Nucleus accumbens (tissue), 56 donors: Measurements from ENCODE around the gene CCDC43.
"Not testable (repeated sequence)": the region's sequence is repeated elsewhere in the genome, so short reads cannot be mapped to it uniquely, and the experiment has no call there.

ENCODE experiments used
- DNase-seq, 56 donors: peaks; one replicate each; lab custom pipeline; 2025; lab: John Stamatoyannopoulos, UW

Gene CCDC43

GRCh38 chr17:44689477-44690217 is at the start of gene CCDC43:
TSS of gene CCDC43 (minus strand) at chr17:44689776. CDS start at chr17:44689753, 23 bp downstream.
- peak in 54 of 56 donors; percentile 55 to 93 (median 81) for DNase-seq

- DNase-seq = no peak
Measured at GRCh38 chr17:44738214-44738906, 48.8 kb upstream of the CCDC43 start.

- no peak for DNase-seq
Measured at GRCh38 chr17:44736551-44737240, 47.1 kb upstream of the CCDC43 start.

GRCh38 chr17:44734272-44734671 is 44.7 kb upstream of the CCDC43 start:
- no peak for DNase-seq

- DNase-seq = no peak
Measured at GRCh38 chr17:44733753-44734152, 44.2 kb upstream of the CCDC43 start.

- DNase-seq = not testable (repeated sequence)
Measured at GRCh38 chr17:44726121-44726520, 36.5 kb upstream of the CCDC43 start.

GRCh38 chr17:44722254-44722653 is 32.7 kb upstream of the CCDC43 start:
- DNase-seq = no peak

GRCh38 chr17:44719444-44719843 is 29.9 kb upstream of the CCDC43 start:
- DNase-seq = no peak

GRCh38 chr17:44708401-44709263 is 19.1 kb upstream of the CCDC43 start, which contains the start of gene DBF4B:
TSS of gene DBF4B (plus strand) at chr17:44708665. CDS start at chr17:44708821, 156 bp downstream.
- peak in 54 of 56 donors; percentile 27 to 90 (median 72) for DNase-seq

- no peak for DNase-seq
Measured at GRCh38 chr17:44707755-44708400, 18.3 kb upstream of the CCDC43 start.

- not testable (repeated sequence) for DNase-seq
Measured at GRCh38 chr17:44700288-44700687, 10.7 kb upstream of the CCDC43 start.

- no peak for DNase-seq
Measured at GRCh38 chr17:44693609-44694008, 4.0 kb upstream of the CCDC43 start.

GRCh38 chr17:44690746-44691306 is 1.2 kb upstream of the CCDC43 start:
- not testable (repeated sequence) for DNase-seq

- peak in 3 of 56 donors; percentile 17 to 44 (median 38) for DNase-seq
Measured at GRCh38 chr17:44688675-44689476, 700 bp downstream of the CCDC43 start.

- DNase-seq = no peak
Measured at GRCh38 chr17:44688200-44688599, 1.4 kb downstream of the CCDC43 start.

- no peak for DNase-seq
Measured at GRCh38 chr17:44687756-44688155, 1.8 kb downstream of the CCDC43 start.

GRCh38 chr17:44683303-44683702 is 6.3 kb downstream of the CCDC43 start:
- DNase-seq = not testable (repeated sequence)

- DNase-seq = no peak
Measured at GRCh38 chr17:44677136-44677535, 12.4 kb downstream of the CCDC43 start.
